PC-3 (cell line): ENCODE measurements around the gene SPSB4. TPM values are rescaled to one million over a fixed set of nuclear protein-coding genes. Genes with fewer than 3 reads are reported as not detected.

Source experiments
- ATAC-seq: fragments of 200-7000 bp; cut with Tn5 transposase; 2 replicates; pipeline ENCODE4 v1.9.1; 2020; ENCODE audit warnings: mild to moderate bottlenecking, moderate library complexity
- BruUV-seq: library from RNA; stranded (reverse); fragments of 400-500 nt; replicated peaks from 2 replicates; lab custom pipeline; 2021; lab: Mats Ljungman, UMichigan
- CTCF ChIA-PET: fragments of 300-600 bp; sonication (Branson Sonifier 250); formaldehyde crosslinking; loops from one replicate; lab custom pipeline; 2022; ENCODE audit warnings: antibody characterized with exemption; lab: Charles Lee
- POLR2A ChIA-PET: fragments of 300-600 bp; sonication (Branson Sonifier 250); formaldehyde crosslinking; loops from one replicate; lab custom pipeline; 2022; ENCODE audit warnings: antibody characterized with exemption; ENCODE audit not compliant: unreplicated experiment; lab: Charles Lee
- DNase-seq: peaks from one replicate; pipeline ENCODE4 v3.0.0-alpha.2; 2015
- H2AFZ ChIP-seq: fragments of 300-600 bp; sonication (generic); 2 replicates; pipeline ENCODE4 v1.6.0; 2016; ENCODE audit warnings: antibody characterized with exemption, low read length
- H3F3A ChIP-seq: fragments of 300-600 bp; sonication (generic); one replicate; pipeline ENCODE4 v1.6.0; 2017; ENCODE audit warnings: antibody characterized with exemption, low read length, control low read depth, mild to moderate bottlenecking; ENCODE audit not compliant: unreplicated experiment
- H3K27ac ChIP-seq: fragments of 300-600 bp; sonication (generic); 2 replicates; pipeline ENCODE4 v1.5.1; 2016; ENCODE audit warnings: mild to moderate bottlenecking, low read length
- H3K27me3 ChIP-seq: fragments of 300-600 bp; sonication (generic); 2 replicates; pipeline ENCODE4 v1.6.1; 2016; ENCODE audit warnings: low read length, mixed read lengths
- H3K36me3 ChIP-seq: fragments of 300-600 bp; sonication (generic); 2 replicates; pipeline ENCODE4 v1.6.1; 2016; ENCODE audit warnings: low read depth, mixed run types, low read length, mixed read lengths
- H3K4me1 ChIP-seq: fragments of 300-600 bp; sonication (generic); 2 replicates; pipeline ENCODE4 v1.5.1; 2016; ENCODE audit warnings: low read length; ENCODE audit not compliant: insufficient read depth
- H3K4me2 ChIP-seq: fragments of 300-600 bp; sonication (generic); 2 replicates; pipeline ENCODE4 v1.6.0; 2016; ENCODE audit warnings: low read length
- H3K4me3 ChIP-seq: fragments of 300-600 bp; sonication (generic); 2 replicates; pipeline ENCODE4 v1.5.1; 2016; ENCODE audit warnings: mild to moderate bottlenecking, low read length, mixed read lengths
- H3K79me2 ChIP-seq: fragments of 300-600 bp; sonication (generic); 2 replicates; pipeline ENCODE4 v1.6.1; 2017; ENCODE audit warnings: low read length, mixed read lengths
- H3K9ac ChIP-seq: fragments of 300-600 bp; sonication (generic); 2 replicates; pipeline ENCODE4 v1.6.0; 2016; ENCODE audit warnings: mild to moderate bottlenecking, low read length
- H3K9me2 ChIP-seq: fragments of 300-600 bp; sonication (generic); replicated peaks from 2 replicates; pipeline ENCODE4 v1.6.1; 2016; ENCODE audit warnings: mixed run types, low read length, mixed read lengths
- H3K9me3 ChIP-seq: fragments of 300-600 bp; sonication (generic); 2 replicates; pipeline ENCODE4 v1.6.1; 2016; ENCODE audit warnings: low read length, mixed read lengths
- H4K20me1 ChIP-seq: fragments of 300-600 bp; sonication (generic); 2 replicates; pipeline ENCODE4 v1.6.1; 2016; ENCODE audit warnings: low read length, mixed read lengths
- CTCF ChIP-seq: fragments of 300-600 bp; sonication (generic); conservative IDR thresholded peaks from 2 replicates; pipeline ENCODE4 v1.5.1; 2017; ENCODE audit warnings: antibody characterized with exemption, low read depth, mild to moderate bottlenecking, low read length
- EZH2 ChIP-seq: fragments of 300-600 bp; sonication (generic); IDR thresholded peaks from one replicate; pipeline ENCODE4 v1.6.1; 2017; ENCODE audit warnings: antibody characterized with exemption, mild to moderate bottlenecking, low read length; ENCODE audit not compliant: unreplicated experiment
- EZH2phosphoT487 ChIP-seq: fragments of 300-600 bp; sonication (generic); IDR thresholded peaks from 2 replicates; pipeline ENCODE4 v1.6.1; 2018; ENCODE audit warnings: mild to moderate bottlenecking, antibody characterized with exemption, low read length, borderline replicate concordance
- intact Hi-C: fragments of 100-400 bp; cut with micrococcal nuclease; formaldehyde crosslinking; loops from 2 replicates; pipeline ENCODE4 v1.9.0; 2023
- total RNA-seq: library from RNA; depleted of rRNA; stranded (reverse); fragments of >200 nt; gene quantifications from 2 replicates; pipeline ENCODE4 v1.2.3, GENCODE V29; 2014

Gene SPSB4
- total RNA-seq, 1 experiment from 2014 or later = not detected

- no peak for ATAC-seq
- no peak for DNase-seq
These were observed 25.8 kb downstream of the SPSB4 start for GRCh38 chr3:141076797-141077571.

GRCh38 chr3:141077631-141078030, 26.5 kb downstream of the SPSB4 start:
- Histone ChIP-seq H3K27ac (no peak overlapping the region), H3K27me3 (0 out of 2 replicates have a peak, but pooled peaks cover 8% of the 10 kb centered on the region), H3K4me2 (no peak overlapping the region), H2AFZ (no peak overlapping the region), H3K4me1 (no peaks in the 10 kb centered on the region), H3K79me2 (no peaks in the 10 kb centered on the region), H3K4me3 (no peak overlapping the region), H3K36me3 (no peaks in the 10 kb centered on the region), H3K9me2 (no peaks in the 10 kb centered on the region), H3F3A (no peaks in the 10 kb centered on the region), H3K9ac (no peak overlapping the region), H3K9me3 (no peaks in the 10 kb centered on the region), H4K20me1 (no peaks in the 10 kb centered on the region)
- no peak for DNase-seq
- no TSS peak for BruUV-seq
- ATAC-seq = no peak
- POLR2A ChIA-PET = no interaction called here
- CTCF ChIA-PET = no interaction called here
- TF ChIP-seq EZH2 (no peak), EZH2phosphoT487 (no peak), CTCF (no peak)
- intact Hi-C loops = no loop called here

More at GRCh38 chr3:141076797-141077571, 25.8 kb downstream of the SPSB4 start:
- Histone ChIP-seq H3K36me3 (no peaks in the 10 kb centered on the region), H3K27ac (no peak overlapping the region), H3K9ac (no peak overlapping the region), H3K9me2 (no peaks in the 10 kb centered on the region), H3K79me2 (no peaks in the 10 kb centered on the region), H3F3A (no peaks in the 10 kb centered on the region), H3K4me1 (no peaks in the 10 kb centered on the region), H3K9me3 (no peaks in the 10 kb centered on the region), H3K4me3 (no peak overlapping the region), H3K27me3 (0 out of 2 replicates have a peak, but pooled peaks cover 8% of the 10 kb centered on the region), H3K4me2 (no peak overlapping the region), H2AFZ (no peak overlapping the region), H4K20me1 (no peaks in the 10 kb centered on the region)
- intact Hi-C loops = no loop called here
- TF ChIP-seq CTCF = no peak
- no peak for TF ChIP-seq EZH2phosphoT487
- TF ChIP-seq EZH2 = no peak
- ChIA-PET POLR2A (no interaction called here), CTCF (no interaction called here)
- BruUV-seq = no TSS peak

GRCh38 chr3:141078200-141078599, 27.1 kb downstream of the SPSB4 start:
- Histone ChIP-seq H3K9ac (no peak overlapping the region), H3K79me2 (no peaks in the 10 kb centered on the region), H3K4me3 (no peak overlapping the region), H3F3A (no peaks in the 10 kb centered on the region), H3K36me3 (no peaks in the 10 kb centered on the region), H4K20me1 (no peaks in the 10 kb centered on the region), H3K4me1 (no peaks in the 10 kb centered on the region), H3K27me3 (0 out of 2 replicates have a peak, but pooled peaks cover 8% of the 10 kb centered on the region), H3K27ac (no peak overlapping the region), H3K9me2 (no peaks in the 10 kb centered on the region), H2AFZ (no peak overlapping the region), H3K4me2 (no peak overlapping the region), H3K9me3 (no peaks in the 10 kb centered on the region)
- ATAC-seq (no peak), DNase-seq (no peak)
- intact Hi-C loops = no loop called here
- ChIA-PET CTCF (no interaction called here), POLR2A (no interaction called here)
- no peak for TF ChIP-seq EZH2
- no peak for TF ChIP-seq CTCF
- TF ChIP-seq EZH2phosphoT487 = no peak
- BruUV-seq = no TSS peak
